Uterus (tissue), 2 donors: Measurements from ENCODE around the gene LY9.

ENCODE experiments used
- CTCF ChIP-seq, 4 experiments: fragments of 200-600 bp in 2 of 4; fragments of 450-650 bp in 2 of 4; sonication (generic) in 2 of 4; IDR thresholded peaks; one replicate each; pipeline ENCODE4 v1.5.1; 2016 to 2019; ENCODE audit warnings: antibody characterized with exemption in 4 of 4, mild to moderate bottlenecking in 2 of 4, moderate library complexity in 1 of 4
- POLR2A ChIP-seq, 2 donors: fragments of 450-650 bp; IDR thresholded peaks; one replicate each; pipeline ENCODE4 v1.6.1; 2016; ENCODE audit warnings: antibody characterized with exemption in 2 of 2, mild to moderate bottlenecking in 1 of 2, moderate library complexity in 1 of 2

GRCh38 chr1:160810486-160810885 is 14.5 kb downstream of the LY9 start:
- TF ChIP-seq CTCF (IDR thresholded peaks at IDR 0.05), result no peak
- TF ChIP-seq POLR2A (IDR thresholded peaks at IDR 0.05), result no peak
